ENCODE results near the gene KLF16.

DNA sequence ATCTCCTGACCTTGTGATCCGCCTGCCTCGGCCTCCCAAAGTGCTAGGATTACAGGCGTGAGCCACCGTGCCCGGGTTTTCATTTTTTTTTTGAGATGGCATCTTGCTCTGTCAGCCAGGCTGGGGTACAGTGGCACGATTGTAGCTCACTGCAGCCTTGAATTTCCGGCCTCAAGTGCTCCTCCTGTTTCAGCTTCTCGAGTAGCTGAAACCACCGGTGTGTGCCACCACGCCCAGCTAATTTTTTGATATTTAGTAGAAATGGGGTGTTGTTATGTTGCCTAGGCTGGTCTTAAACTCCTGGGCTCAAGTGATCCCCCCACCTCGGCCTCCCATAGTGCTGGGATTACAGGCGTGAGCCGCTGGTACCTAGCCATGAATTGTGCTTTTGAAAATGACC is 47.7 kb upstream of the KLF16 start:
- TF ChIP-seq, protein P1, sequence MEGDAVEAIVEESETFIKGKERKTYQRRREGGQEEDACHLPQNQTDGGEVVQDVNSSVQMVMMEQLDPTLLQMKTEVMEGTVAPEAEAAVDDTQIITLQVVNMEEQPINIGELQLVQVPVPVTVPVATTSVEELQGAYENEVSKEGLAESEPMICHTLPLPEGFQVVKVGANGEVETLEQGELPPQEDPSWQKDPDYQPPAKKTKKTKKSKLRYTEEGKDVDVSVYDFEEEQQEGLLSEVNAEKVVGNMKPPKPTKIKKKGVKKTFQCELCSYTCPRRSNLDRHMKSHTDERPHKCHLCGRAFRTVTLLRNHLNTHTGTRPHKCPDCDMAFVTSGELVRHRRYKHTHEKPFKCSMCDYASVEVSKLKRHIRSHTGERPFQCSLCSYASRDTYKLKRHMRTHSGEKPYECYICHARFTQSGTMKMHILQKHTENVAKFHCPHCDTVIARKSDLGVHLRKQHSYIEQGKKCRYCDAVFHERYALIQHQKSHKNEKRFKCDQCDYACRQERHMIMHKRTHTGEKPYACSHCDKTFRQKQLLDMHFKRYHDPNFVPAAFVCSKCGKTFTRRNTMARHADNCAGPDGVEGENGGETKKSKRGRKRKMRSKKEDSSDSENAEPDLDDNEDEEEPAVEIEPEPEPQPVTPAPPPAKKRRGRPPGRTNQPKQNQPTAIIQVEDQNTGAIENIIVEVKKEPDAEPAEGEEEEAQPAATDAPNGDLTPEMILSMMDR (IDR thresholded peaks at IDR 0.05) = no peak
- TF ChIP-seq ZFX (IDR thresholded peaks at IDR 0.05; ENCODE audit: borderline replicate concordance) = no peak
